SK-N-DZ (cell line): ENCODE measurements around the gene PPP4R1. TPM values are rescaled to one million over a fixed set of nuclear protein-coding genes. Genes with fewer than 3 reads are reported as not detected.
"Not testable (repeated sequence)": the region's sequence is repeated elsewhere in the genome, so short reads cannot be mapped to it uniquely, and the experiment has no call there.

Experiments
- DNase-seq: peaks from one replicate; pipeline ENCODE4 v3.0.0-alpha.2; 2015; ENCODE audit warnings: low spot score
- polyA plus RNA-seq, 2 experiments: library from polyadenylated mRNA; depleted of rRNA; stranded (reverse); fragments of >200 nt; gene quantifications; 2 replicates each; pipeline ENCODE4 v1.2.3, GENCODE V29; 2014

Gene PPP4R1
- polyA plus RNA-seq (2014; cell fraction: cytosol; rRNA removed): 53.5 and 64.4 TPM in 2 replicates
- polyA plus RNA-seq (2014; cell fraction: nucleus; rRNA removed): 89.0 and 91.5 TPM in 2 replicates

- peak; percentile 77 for DNase-seq
These were observed at the start of gene PPP4R1 for GRCh38 chr18:9614401-9615279. PPP4R1 (minus strand) TSS chr18:9614559; CDS start chr18:9614484, 75 bp downstream.

DNA sequence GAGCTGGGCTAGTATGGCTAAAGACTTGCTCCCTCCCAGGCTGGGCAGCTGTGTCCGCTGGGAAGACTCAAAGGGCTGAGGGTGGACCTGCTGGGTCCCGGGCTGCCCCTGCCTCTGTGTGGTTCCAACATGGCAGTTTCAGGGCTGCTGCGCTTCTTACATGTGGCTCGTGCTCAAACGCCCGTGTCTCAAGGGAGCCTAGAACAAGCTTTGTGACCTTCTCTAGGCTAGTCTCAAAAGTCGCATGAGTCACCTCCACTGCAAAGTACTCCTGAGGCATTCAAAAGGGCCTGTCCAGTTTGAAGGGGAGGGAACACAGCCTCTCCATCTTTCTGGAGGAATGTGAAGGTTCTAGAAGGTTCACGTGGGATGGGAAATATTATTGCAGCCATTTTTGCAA, 49.0 kb upstream of the PPP4R1 start:
- no peak for DNase-seq

GRCh38 chr18:9661564-9661963, 47.2 kb upstream of the PPP4R1 start:
- no peak for DNase-seq

DNA sequence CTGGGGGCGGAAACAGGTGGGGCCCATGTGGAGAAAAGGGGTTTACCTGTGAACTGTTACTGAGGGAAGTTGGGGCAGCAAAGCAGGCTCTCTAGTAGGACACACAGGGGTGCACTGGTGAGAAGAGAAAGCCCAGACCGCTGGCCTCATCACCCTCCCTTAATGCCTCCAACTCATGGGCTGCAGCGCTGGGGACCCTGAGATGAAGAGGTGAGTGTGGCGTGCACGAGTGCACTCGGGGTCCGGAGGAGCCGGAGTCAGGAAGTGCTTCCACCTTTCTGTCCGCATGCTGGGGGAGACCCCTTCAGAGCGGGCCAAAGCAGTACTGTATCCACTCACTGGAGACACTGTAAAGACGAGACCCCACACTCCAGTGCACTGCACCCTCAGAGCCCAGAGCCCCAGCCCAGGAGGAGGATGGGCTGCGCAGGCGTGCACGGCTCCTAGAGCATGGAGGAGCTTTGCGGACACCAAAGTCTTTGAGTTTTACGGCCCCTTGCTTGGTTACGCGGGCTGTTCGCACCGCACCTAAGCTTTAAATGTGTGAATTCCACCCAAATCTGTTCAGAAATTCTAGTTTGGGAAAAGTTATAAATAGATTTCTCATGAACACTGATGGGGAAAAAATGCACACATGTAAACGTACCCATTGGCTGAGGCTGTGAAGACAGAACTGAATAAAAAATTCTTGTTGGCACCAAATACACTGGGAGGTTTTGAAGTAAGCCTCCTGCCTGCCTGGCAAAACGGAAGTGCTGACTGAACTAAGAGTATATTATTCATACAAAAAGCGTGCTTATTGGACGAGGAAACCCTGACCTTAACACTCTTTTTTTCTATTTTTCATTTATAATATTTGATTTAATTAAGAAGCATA, 45.4 kb upstream of the PPP4R1 start:
- no peak for DNase-seq

GRCh38 chr18:9658087-9658641, 43.8 kb upstream of the PPP4R1 start:
- DNase-seq: no peak

- DNase-seq: no peak
These were observed 40.9 kb upstream of the PPP4R1 start for GRCh38 chr18:9655232-9655767.

GRCh38 chr18:9653390-9653789, 39.0 kb upstream of the PPP4R1 start:
- no peak for DNase-seq

DNA sequence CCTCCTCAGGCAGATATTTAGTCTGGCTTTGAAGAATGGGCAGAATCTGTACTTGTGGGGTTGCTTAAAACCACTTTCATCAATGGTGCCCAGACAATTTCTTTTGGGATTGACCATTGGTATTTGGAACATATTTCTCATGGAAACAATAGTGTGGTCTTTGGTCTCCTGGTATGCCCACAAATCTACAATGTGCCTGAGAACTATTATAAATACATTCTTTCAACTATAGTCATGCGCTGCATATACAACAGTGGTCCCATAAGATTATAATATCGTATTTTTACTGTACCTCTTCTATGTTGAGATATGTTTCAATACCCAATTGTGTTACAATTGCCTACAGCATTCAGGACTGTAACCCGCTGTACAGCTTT, 34.8 kb upstream of the PPP4R1 start:
- no peak for DNase-seq

DNA sequence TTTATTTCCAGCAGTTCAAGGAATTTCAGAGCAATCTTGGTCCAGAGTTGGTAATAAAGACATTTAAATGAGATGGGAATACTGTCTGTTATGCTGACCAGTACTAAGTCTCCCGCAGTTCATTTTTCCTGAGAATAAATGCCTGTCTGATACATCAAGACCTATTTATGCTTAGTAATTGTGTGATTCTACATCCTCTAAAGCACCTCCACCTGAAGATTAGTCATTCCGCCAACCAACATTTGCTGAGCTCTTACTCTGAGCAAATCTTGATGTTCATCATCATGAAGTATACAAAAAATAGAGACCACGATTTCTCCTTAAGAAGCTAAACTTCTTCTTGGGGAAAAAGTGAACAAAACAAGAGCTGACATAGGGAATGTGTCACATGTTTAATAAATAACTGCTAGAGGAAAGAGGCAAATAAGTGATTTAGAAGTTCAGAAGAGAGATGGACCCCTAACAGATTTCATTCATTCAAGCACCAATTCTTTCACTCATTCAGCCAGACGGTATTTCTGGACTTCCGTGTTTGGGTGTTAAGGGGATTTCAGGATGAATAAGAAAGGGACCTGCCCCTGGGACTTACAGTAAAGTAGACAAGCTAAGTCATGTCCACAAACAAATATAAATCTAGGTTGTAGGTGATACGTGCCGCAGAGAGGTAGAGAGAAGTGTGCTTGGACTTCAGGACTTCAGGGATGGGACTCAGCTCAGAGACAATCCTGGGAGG, 34.2 kb upstream of the PPP4R1 start:
- DNase-seq: no peak

DNA sequence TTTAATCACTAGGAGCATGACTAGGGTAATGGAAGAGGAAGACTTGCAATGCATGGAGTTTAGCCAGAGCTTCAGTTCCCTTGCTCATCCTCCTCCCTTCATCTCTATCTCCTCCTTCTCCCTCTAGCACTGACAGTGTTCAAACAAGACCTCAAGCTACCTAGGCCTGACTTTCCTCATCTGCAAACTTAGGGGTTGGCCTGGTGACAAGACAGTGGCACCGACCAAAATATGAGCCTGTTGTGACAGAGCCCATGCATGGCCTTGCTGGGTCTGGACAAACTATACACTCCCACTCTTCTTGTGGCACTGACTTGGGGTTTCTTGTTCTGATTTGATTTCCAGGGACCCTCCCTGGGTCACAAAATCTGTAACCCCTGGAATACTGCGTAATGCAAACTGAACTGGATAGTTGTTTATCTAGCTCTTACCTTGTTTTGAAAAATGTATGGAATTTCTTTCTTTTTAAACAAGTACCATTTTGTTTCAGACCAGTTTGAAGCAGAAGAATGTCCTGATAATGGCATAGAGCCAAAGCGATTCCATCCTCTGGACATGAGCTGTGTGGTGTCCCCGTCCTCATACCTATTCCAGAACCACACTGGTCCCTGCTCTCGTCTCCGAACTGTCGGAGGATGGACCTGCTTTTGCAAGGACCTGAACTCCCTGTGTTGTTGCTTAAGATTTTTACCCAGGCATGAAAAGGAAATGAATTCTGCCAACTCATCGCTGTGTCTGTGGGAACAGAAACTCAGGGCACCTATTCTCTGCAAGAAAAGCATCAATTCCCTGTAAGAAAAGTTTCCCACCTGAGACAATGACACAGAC, 33.4 kb upstream of the PPP4R1 start:
- DNase-seq: no peak

DNA sequence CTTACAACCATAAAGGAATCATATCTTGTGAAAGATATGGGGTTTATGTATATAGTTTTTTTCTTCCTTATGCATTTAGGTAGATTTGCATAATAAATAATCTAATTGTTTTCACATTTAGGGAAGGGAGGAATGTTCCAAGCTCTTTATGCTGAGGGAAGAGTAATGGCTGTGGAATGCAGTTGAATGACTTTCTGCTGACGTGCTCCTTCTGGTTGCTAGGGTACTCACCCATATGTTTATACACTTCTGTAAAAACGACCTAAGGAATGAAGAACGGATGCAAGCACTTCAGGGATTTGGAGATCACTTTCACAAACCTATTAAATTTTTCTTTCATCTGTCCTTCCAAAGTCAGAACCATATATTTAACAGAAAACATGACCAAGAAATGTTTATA, 29.2 kb upstream of the PPP4R1 start:
- no peak for DNase-seq

- DNase-seq: no peak
These were observed 28.6 kb upstream of the PPP4R1 start for GRCh38 chr18:9642799-9643462.

GRCh38 chr18:9641081-9641480, 26.7 kb upstream of the PPP4R1 start:
- not testable (repeated sequence) for DNase-seq

- no peak for DNase-seq
These were observed 24.5 kb upstream of the PPP4R1 start for GRCh38 chr18:9638886-9639285.

DNA sequence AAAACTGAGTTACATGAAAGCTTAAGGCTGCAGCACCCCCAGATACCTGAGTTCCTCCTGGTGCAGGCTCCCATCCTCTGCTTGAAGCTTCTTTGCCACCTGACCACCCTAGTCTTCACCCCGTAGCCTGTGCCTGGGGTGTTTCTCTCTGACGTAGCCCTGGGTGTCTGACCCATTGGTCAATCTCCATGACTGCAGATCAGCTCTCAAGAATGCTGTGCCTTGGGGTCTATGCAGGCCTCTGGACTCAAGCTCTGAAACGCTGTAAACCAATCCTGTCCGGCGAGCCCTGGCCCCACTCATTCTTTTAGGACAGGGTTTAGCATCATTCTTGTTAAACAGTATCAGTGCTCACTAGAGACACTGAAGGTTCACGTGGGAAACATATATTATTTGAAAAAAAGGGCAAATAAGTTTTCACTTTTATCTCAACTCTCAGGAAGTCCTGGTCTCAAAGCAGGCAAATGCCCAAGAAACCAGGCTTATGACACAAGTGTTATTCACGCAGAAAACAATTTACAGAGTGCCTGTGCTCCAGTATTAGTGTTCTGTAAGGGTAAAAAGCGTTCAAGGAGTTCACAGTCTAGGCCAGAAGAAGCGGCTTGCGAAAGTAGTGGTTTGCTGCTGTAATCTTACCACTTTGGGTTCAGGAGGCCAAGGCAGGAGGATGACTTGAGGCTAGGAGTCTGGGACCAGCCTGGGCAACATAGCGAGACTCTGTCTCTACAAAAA, 22.8 kb upstream of the PPP4R1 start:
- no peak for DNase-seq

- DNase-seq: no peak
These were observed 20.5 kb upstream of the PPP4R1 start for GRCh38 chr18:9634856-9635255.

GRCh38 chr18:9631814-9632496, 17.6 kb upstream of the PPP4R1 start:
- no peak for DNase-seq

DNA sequence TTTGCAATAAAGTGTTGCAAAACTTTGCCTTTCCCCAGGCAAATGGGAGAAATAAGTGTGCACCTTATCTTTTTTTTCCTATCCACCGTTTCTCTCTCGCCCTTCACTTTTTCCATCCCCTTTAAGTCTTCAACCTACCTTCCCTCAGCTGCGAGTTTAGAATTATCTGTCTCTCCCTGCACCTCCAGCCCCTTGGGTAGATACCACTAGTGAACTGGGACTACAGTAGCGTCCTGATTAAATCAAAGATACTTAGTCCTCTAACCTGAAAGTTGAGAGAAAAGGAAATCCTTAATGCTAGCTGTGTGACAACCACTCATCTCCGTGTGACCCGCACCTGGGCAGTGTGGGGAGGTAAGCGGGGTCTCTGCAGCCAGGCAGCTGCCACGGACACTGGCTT, 16.1 kb upstream of the PPP4R1 start:
- DNase-seq: no peak
